GM23338 (cell line): Measurements from ENCODE around the gene NUFIP2. TPM values are rescaled to one million over a fixed set of nuclear protein-coding genes. Genes with fewer than 3 reads are reported as not detected.

Experiments used
- ATAC-seq: fragments of 200-7000 bp; cut with Tn5 transposase; 3 replicates; pipeline ENCODE4 v1.9.1; 2020
- DNase-seq: peaks from one replicate; pipeline ENCODE4 v3.0.0-alpha.2; 2015; ENCODE audit warnings: low spot score
- H2AFZ ChIP-seq: fragments of 200-600 bp; sonication (generic); 2 replicates; pipeline ENCODE4 v1.8.0; 2016; ENCODE audit warnings: antibody characterized with exemption, mild to moderate bottlenecking, moderate library complexity
- H3F3A ChIP-seq: fragments of 200-600 bp; sonication (generic); replicated peaks from 2 replicates; pipeline ENCODE4 v1.8.0; 2017; ENCODE audit warnings: antibody characterized with exemption, mixed run types, low read depth
- H3K27ac ChIP-seq: fragments of 200-600 bp; sonication (generic); 2 replicates; pipeline ENCODE4 v1.6.1; 2016; ENCODE audit warnings: low read depth
- H3K27me3 ChIP-seq: fragments of 200-600 bp; sonication (generic); 2 replicates; pipeline ENCODE4 v1.8.0; 2016; ENCODE audit warnings: mild to moderate bottlenecking, mixed run types, moderate library complexity; ENCODE audit not compliant: insufficient read depth
- H3K36me3 ChIP-seq: fragments of 200-600 bp; sonication (generic); 2 replicates; pipeline ENCODE4 v1.8.0; 2016; ENCODE audit warnings: mild to moderate bottlenecking; ENCODE audit not compliant: insufficient read depth
- H3K4me1 ChIP-seq: fragments of 200-600 bp; sonication (generic); 2 replicates; pipeline ENCODE4 v1.8.0; 2016; ENCODE audit warnings: mild to moderate bottlenecking, moderate library complexity; ENCODE audit not compliant: insufficient read depth
- H3K4me2 ChIP-seq: fragments of 200-600 bp; sonication (generic); 2 replicates; pipeline ENCODE4 v1.7.1; 2017; ENCODE audit warnings: mixed run types
- H3K4me3 ChIP-seq: fragments of 200-600 bp; sonication (generic); 2 replicates; pipeline ENCODE4 v1.6.1; 2016; ENCODE audit warnings: mixed run types
- H3K79me2 ChIP-seq: fragments of 200-600 bp; sonication (generic); replicated peaks from 2 replicates; pipeline ENCODE4 v1.8.0; 2017; ENCODE audit warnings: mild to moderate bottlenecking; ENCODE audit not compliant: insufficient read depth
- H3K9me2 ChIP-seq: fragments of 200-600 bp; sonication (generic); 2 replicates; pipeline ENCODE4 v1.8.0; 2017; ENCODE audit not compliant: insufficient read depth
- H4K20me1 ChIP-seq: fragments of 200-600 bp; sonication (generic); replicated peaks from 2 replicates; pipeline ENCODE4 v1.8.0; 2017; ENCODE audit warnings: mild to moderate bottlenecking; ENCODE audit not compliant: insufficient read depth
- H3K27ac Mint-ChIP-seq: 2 replicates; pipeline ENCODE4 v1.8.0; 2020; ENCODE audit warnings: inconsistent platforms, mild to moderate bottlenecking, moderate library complexity, mixed read lengths
- H3K27me3 Mint-ChIP-seq: 3 replicates; pipeline ENCODE4 v1.8.0; 2022; ENCODE audit warnings: low read depth, mild to moderate bottlenecking, moderate library complexity, mixed read lengths, inconsistent platforms; ENCODE audit not compliant: insufficient read depth, poor library complexity
- H3K36me3 Mint-ChIP-seq: 3 replicates; pipeline ENCODE4 v1.8.0; 2021; ENCODE audit warnings: low read depth, mild to moderate bottlenecking, inconsistent platforms, moderate library complexity, mixed read lengths
- H3K4me1 Mint-ChIP-seq: 3 replicates; pipeline ENCODE4 v1.8.0; 2020; ENCODE audit warnings: mild to moderate bottlenecking, inconsistent platforms, mixed read lengths
- H3K4me3 Mint-ChIP-seq: 3 replicates; pipeline ENCODE4 v1.8.0; 2021; ENCODE audit warnings: moderate library complexity, mild to moderate bottlenecking, inconsistent platforms, mixed read lengths
- H3K9me3 Mint-ChIP-seq: 3 replicates; pipeline ENCODE4 v1.8.0; 2020; ENCODE audit warnings: moderate library complexity, mild to moderate bottlenecking, inconsistent platforms, mixed read lengths
- CREB1 ChIP-seq: fragments of 250-450 bp; sonication (Bioruptor Pico); IDR thresholded peaks from 2 replicates; pipeline ENCODE4 v1.5.0; 2020; ENCODE audit warnings: low read depth, mild to moderate bottlenecking, moderate library complexity
- EZH2 ChIP-seq: fragments of 200-600 bp; sonication (generic); IDR thresholded peaks from one replicate; pipeline ENCODE4 v1.8.0; 2017; ENCODE audit warnings: antibody characterized with exemption, mild to moderate bottlenecking, low read depth; ENCODE audit not compliant: unreplicated experiment
- EZH2phosphoT487 ChIP-seq: fragments of 200-600 bp; sonication (generic); IDR thresholded peaks from one replicate; pipeline ENCODE4 v1.8.1; 2018; ENCODE audit warnings: antibody characterized with exemption; ENCODE audit not compliant: unreplicated experiment
- JUNB ChIP-seq: IDR thresholded peaks from one replicate; pipeline ENCODE4 v1.6.1; 2016; ENCODE audit warnings: antibody characterized with exemption; ENCODE audit not compliant: unreplicated experiment
- POLR2AphosphoS5 ChIP-seq: IDR thresholded peaks from 2 replicates; pipeline ENCODE4 v1.6.1; 2016; ENCODE audit warnings: antibody characterized with exemption, low read depth
- STAT1 ChIP-seq: IDR thresholded peaks from one replicate; pipeline ENCODE4 v1.6.1; 2016; ENCODE audit warnings: antibody characterized with exemption; ENCODE audit not compliant: unreplicated experiment
- ZNF114 ChIP-seq: fragments of 250-450 bp; sonication (Bioruptor Pico); IDR thresholded peaks from 2 replicates; pipeline ENCODE4 v1.5.0; 2020; ENCODE audit warnings: mild to moderate bottlenecking, moderate library complexity
- ZNF331 ChIP-seq: fragments of 250-450 bp; sonication (Bioruptor Pico); IDR thresholded peaks from 2 replicates; pipeline ENCODE4 v1.5.0; 2020; ENCODE audit warnings: low read depth, mild to moderate bottlenecking, moderate library complexity
- polyA plus RNA-seq: library from polyadenylated mRNA; unstranded; fragments of >200 nt; fragmentation: Nextera tagmentation; extraction: Ambion mirVana; gene quantifications from 2 replicates; pipeline ENCODE4 v1.2.1, GENCODE V29; 2016
- total RNA-seq: library from RNA; depleted of rRNA; stranded (reverse); fragments of >200 nt; shearing (Covaris generic); gene quantifications from 2 replicates; pipeline ENCODE4 v1.2.3, GENCODE V29; 2014
- TF ChIP-seq, protein P1 (sequence below), 2 experiments: fragments of 200-600 bp in 1 of 2; sonication (generic) in 1 of 2; conservative IDR thresholded peaks; 2 replicates each; pipeline versions ENCODE4 v1.5.1 to v1.6.1; 2016 to 2017; ENCODE audit warnings: antibody characterized with exemption in 2 of 2, low read depth in 2 of 2, mild to moderate bottlenecking in 2 of 2, moderate library complexity in 1 of 2
- TF ChIP-seq, protein P2 (sequence below): IDR thresholded peaks from 2 replicates; pipeline ENCODE4 v1.6.1; 2016; ENCODE audit warnings: antibody characterized with exemption
- TF ChIP-seq, protein P3 (sequence below): fragments of 250-450 bp; sonication (Bioruptor Pico); IDR thresholded peaks from 2 replicates; pipeline ENCODE4 v1.5.0; 2020; ENCODE audit warnings: mild to moderate bottlenecking, moderate library complexity

The NUFIP2 gene
- total and polyA plus RNA-seq, 2 experiments from 2014 or later: 22.2 to 88.5 TPM

GRCh38 chr17:29342158-29342765 is 48.3 kb upstream of the NUFIP2 start:
- ATAC-seq (no peak), DNase-seq (no peak)
- no peaks in the 10 kb centered on the region for H3K9me3 Mint-ChIP-seq
- no peak overlapping the region for H3K27ac ChIP-seq
- no peak overlapping the region for H3K4me2 ChIP-seq
- H3K27me3 Mint-ChIP-seq: no peaks in the 10 kb centered on the region
- no peak overlapping the region for H3K4me3 Mint-ChIP-seq
- TF ChIP-seq POLR2AphosphoS5 (no peak), EZH2phosphoT487 (no peak), STAT1 (no peak), EZH2 (no peak), ZNF331 (no peak)
- TF ChIP-seq, protein P1, sequence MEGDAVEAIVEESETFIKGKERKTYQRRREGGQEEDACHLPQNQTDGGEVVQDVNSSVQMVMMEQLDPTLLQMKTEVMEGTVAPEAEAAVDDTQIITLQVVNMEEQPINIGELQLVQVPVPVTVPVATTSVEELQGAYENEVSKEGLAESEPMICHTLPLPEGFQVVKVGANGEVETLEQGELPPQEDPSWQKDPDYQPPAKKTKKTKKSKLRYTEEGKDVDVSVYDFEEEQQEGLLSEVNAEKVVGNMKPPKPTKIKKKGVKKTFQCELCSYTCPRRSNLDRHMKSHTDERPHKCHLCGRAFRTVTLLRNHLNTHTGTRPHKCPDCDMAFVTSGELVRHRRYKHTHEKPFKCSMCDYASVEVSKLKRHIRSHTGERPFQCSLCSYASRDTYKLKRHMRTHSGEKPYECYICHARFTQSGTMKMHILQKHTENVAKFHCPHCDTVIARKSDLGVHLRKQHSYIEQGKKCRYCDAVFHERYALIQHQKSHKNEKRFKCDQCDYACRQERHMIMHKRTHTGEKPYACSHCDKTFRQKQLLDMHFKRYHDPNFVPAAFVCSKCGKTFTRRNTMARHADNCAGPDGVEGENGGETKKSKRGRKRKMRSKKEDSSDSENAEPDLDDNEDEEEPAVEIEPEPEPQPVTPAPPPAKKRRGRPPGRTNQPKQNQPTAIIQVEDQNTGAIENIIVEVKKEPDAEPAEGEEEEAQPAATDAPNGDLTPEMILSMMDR (conservative IDR thresholded peaks at IDR 0.05; ENCODE audit: low read depth in 2 of 2): no peak
- TF ChIP-seq, protein P2, sequence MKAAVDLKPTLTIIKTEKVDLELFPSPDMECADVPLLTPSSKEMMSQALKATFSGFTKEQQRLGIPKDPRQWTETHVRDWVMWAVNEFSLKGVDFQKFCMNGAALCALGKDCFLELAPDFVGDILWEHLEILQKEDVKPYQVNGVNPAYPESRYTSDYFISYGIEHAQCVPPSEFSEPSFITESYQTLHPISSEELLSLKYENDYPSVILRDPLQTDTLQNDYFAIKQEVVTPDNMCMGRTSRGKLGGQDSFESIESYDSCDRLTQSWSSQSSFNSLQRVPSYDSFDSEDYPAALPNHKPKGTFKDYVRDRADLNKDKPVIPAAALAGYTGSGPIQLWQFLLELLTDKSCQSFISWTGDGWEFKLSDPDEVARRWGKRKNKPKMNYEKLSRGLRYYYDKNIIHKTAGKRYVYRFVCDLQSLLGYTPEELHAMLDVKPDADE: no peak
- H4K20me1 ChIP-seq: no peaks in the 10 kb centered on the region; the same call in 1 of the 2 replicates
- no peaks in the 10 kb centered on the region for H3K27me3 ChIP-seq
- no peaks in the 10 kb centered on the region for H3F3A ChIP-seq
- no peaks in the 10 kb centered on the region for H3K36me3 ChIP-seq
- no peaks in the 10 kb centered on the region for H3K79me2 ChIP-seq
- H3K27ac Mint-ChIP-seq: no peak overlapping the region
- no peaks in the 10 kb centered on the region for H3K9me2 ChIP-seq
- 0 out of 2 replicates have a peak overlapping the region, but pooled peaks have one; percentile 47 for H2AFZ ChIP-seq
- H3K4me3 ChIP-seq: no peak overlapping the region
- H3K36me3 Mint-ChIP-seq: no peaks in the 10 kb centered on the region
- no peaks in the 10 kb centered on the region for H3K4me1 Mint-ChIP-seq
- no peaks in the 10 kb centered on the region for H3K4me1 ChIP-seq

DNA sequence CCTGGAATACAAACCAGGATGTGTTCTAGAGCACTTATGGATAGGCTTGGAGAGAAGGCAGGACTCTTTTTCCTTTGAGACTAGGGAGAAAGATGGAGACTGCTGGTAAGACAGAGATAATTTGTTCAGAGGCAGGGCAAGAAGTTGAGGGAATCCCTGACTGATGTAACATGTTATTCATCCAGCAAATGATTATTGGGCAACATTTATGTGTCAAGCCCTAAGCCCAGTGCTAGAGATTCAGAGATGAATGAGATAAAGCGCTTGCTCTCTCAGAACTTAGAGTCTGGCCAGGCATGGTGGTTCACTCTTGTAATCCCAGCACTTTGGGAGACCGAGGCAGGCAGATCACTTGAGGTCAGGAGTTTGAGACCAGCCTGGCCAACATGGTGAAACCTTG is 47.8 kb upstream of the NUFIP2 start:
- ATAC-seq (no peak), DNase-seq (no peak)
- no peaks in the 10 kb centered on the region; the same call in 1 of the 2 replicates for H4K20me1 ChIP-seq
- Mint-ChIP-seq H3K4me3 (no peak overlapping the region), H3K27me3 (no peaks in the 10 kb centered on the region), H3K9me3 (no peaks in the 10 kb centered on the region), H3K27ac (no peak overlapping the region), H3K4me1 (no peaks in the 10 kb centered on the region), H3K36me3 (no peaks in the 10 kb centered on the region)
- no peak overlapping the region; the same call in 1 of the 2 replicates for H2AFZ ChIP-seq
- no peaks in the 10 kb centered on the region for H3K9me2 ChIP-seq
- H3K4me2 ChIP-seq: no peak overlapping the region
- H3K79me2 ChIP-seq: no peaks in the 10 kb centered on the region
- H3F3A ChIP-seq: no peaks in the 10 kb centered on the region
- no peaks in the 10 kb centered on the region for H3K27me3 ChIP-seq
- no peaks in the 10 kb centered on the region for H3K36me3 ChIP-seq
- H3K4me1 ChIP-seq: no peaks in the 10 kb centered on the region
- no peak overlapping the region for H3K4me3 ChIP-seq
- H3K27ac ChIP-seq: no peak overlapping the region
- no peak for TF ChIP-seq ZNF114
- TF ChIP-seq JUNB: no peak
- TF ChIP-seq, protein P3, sequence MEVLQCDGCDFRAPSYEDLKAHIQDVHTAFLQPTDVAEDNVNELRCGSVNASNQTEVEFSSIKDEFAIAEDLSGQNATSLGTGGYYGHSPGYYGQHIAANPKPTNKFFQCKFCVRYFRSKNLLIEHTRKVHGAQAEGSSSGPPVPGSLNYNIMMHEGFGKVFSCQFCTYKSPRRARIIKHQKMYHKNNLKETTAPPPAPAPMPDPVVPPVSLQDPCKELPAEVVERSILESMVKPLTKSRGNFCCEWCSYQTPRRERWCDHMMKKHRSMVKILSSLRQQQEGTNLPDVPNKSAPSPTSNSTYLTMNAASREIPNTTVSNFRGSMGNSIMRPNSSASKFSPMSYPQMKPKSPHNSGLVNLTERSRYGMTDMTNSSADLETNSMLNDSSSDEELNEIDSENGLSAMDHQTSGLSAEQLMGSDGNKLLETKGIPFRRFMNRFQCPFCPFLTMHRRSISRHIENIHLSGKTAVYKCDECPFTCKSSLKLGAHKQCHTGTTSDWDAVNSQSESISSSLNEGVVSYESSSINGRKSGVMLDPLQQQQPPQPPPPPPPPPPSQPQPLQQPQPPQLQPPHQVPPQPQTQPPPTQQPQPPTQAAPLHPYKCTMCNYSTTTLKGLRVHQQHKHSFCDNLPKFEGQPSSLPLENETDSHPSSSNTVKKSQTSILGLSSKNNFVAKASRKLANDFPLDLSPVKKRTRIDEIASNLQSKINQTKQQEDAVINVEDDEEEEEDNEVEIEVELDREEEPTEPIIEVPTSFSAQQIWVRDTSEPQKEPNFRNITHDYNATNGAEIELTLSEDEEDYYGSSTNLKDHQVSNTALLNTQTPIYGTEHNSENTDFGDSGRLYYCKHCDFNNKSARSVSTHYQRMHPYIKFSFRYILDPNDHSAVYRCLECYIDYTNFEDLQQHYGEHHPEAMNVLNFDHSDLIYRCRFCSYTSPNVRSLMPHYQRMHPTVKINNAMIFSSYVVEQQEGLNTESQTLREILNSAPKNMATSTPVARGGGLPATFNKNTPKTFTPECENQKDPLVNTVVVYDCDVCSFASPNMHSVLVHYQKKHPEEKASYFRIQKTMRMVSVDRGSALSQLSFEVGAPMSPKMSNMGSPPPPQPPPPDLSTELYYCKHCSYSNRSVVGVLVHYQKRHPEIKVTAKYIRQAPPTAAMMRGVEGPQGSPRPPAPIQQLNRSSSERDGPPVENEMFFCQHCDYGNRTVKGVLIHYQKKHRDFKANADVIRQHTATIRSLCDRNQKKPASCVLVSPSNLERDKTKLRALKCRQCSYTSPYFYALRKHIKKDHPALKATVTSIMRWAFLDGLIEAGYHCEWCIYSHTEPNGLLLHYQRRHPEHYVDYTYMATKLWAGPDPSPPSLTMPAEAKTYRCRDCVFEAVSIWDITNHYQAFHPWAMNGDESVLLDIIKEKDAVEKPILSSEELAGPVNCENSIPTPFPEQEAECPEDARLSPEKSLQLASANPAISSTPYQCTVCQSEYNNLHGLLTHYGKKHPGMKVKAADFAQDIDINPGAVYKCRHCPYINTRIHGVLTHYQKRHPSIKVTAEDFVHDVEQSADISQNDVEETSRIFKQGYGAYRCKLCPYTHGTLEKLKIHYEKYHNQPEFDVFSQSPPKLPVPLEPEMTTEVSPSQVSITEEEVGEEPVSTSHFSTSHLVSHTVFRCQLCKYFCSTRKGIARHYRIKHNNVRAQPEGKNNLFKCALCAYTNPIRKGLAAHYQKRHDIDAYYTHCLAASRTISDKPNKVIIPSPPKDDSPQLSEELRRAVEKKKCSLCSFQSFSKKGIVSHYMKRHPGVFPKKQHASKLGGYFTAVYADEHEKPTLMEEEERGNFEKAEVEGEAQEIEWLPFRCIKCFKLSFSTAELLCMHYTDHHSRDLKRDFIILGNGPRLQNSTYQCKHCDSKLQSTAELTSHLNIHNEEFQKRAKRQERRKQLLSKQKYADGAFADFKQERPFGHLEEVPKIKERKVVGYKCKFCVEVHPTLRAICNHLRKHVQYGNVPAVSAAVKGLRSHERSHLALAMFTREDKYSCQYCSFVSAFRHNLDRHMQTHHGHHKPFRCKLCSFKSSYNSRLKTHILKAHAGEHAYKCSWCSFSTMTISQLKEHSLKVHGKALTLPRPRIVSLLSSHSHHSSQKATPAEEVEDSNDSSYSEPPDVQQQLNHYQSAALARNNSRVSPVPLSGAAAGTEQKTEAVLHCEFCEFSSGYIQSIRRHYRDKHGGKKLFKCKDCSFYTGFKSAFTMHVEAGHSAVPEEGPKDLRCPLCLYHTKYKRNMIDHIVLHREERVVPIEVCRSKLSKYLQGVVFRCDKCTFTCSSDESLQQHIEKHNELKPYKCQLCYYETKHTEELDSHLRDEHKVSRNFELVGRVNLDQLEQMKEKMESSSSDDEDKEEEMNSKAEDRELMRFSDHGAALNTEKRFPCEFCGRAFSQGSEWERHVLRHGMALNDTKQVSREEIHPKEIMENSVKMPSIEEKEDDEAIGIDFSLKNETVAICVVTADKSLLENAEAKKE (CRISPR knock-in tag): no peak
- TF ChIP-seq CREB1 (CRISPR knock-in tag): no peak
